IMR-90 (cell line): Measurements from ENCODE around the gene IGF1R. TPM values are rescaled to one million over a fixed set of nuclear protein-coding genes. Genes with fewer than 3 reads are reported as not detected.

Experiments
- ATAC-seq: fragments of 200-7000 bp; cut with Tn5 transposase; 2 replicates; pipeline ENCODE4 v1.9.1; 2020; ENCODE audit warnings: low read depth, mild to moderate bottlenecking, moderate library complexity
- BruUV-seq: library from RNA; stranded (reverse); fragments of 400-500 nt; replicated peaks from 2 replicates; lab custom pipeline; 2021; lab: Mats Ljungman, UMichigan
- CTCF ChIA-PET: fragments of 300-600 bp; formaldehyde crosslinking; extraction: SDS; loops from one replicate; lab custom pipeline; 2021; ENCODE audit warnings: antibody characterized with exemption; lab: Yijun Ruan, JAX
- POLR2A ChIA-PET: fragments of 300-600 bp; sonication (Branson Sonifier 250); formaldehyde crosslinking; loops from one replicate; lab custom pipeline; 2022; ENCODE audit warnings: antibody characterized with exemption; ENCODE audit not compliant: unreplicated experiment; lab: Charles Lee
- DNase-seq: peaks from one replicate; pipeline ENCODE4 v3.0.0; 2013
- H2AFZ ChIP-seq: replicated peaks from 2 replicates; pipeline ENCODE3; 2013; ENCODE audit warnings: low read length, mild to moderate bottlenecking; ENCODE audit not compliant: poor library complexity
- H2AK5ac ChIP-seq: 2 replicates; pipeline ENCODE4 v1.6.1; 2013; ENCODE audit warnings: low read depth, low read length, inconsistent platforms
- H2AK9ac ChIP-seq: replicated peaks from 2 replicates; pipeline ENCODE3; 2013; ENCODE audit warnings: mild to moderate bottlenecking, low read depth, low read length, moderate library complexity; ENCODE audit not compliant: poor library complexity
- H2BK120ac ChIP-seq: 2 replicates; pipeline ENCODE4 v1.6.1; 2013; ENCODE audit warnings: low read depth, low read length, inconsistent platforms
- H2BK15ac ChIP-seq: 3 replicates; pipeline ENCODE4 v1.6.1; 2013; ENCODE audit warnings: low read depth, low read length, inconsistent platforms
- H2BK20ac ChIP-seq: 2 replicates; pipeline ENCODE4 v1.6.1; 2013; ENCODE audit warnings: low read depth, mild to moderate bottlenecking, inconsistent platforms, low read length, moderate library complexity
- H2BK5ac ChIP-seq: 2 replicates; pipeline ENCODE4 v1.6.1; 2013; ENCODE audit warnings: mild to moderate bottlenecking, low read depth, low read length, inconsistent platforms; ENCODE audit not compliant: poor library complexity, severe bottlenecking
- H3K14ac ChIP-seq: replicated peaks from 2 replicates; pipeline ENCODE4 v1.6.1; 2013; ENCODE audit warnings: low read depth, low read length, inconsistent platforms
- H3K18ac ChIP-seq: 2 replicates; pipeline ENCODE4 v1.6.1; 2013; ENCODE audit warnings: low read depth, low read length, control low read depth
- H3K23ac ChIP-seq: 2 replicates; pipeline ENCODE4 v1.6.1; 2013; ENCODE audit warnings: low read depth, low read length, inconsistent platforms
- H3K27ac ChIP-seq: 2 replicates; pipeline ENCODE4 v1.5.1; 2013; ENCODE audit warnings: mild to moderate bottlenecking, control low read depth, low read length; ENCODE audit not compliant: insufficient read depth
- H3K27me3 ChIP-seq: 2 replicates; pipeline ENCODE4 v1.6.1; 2013; ENCODE audit warnings: low read length; ENCODE audit not compliant: control insufficient read depth, insufficient read depth
- H3K36me3 ChIP-seq: 2 replicates; pipeline ENCODE4 v1.6.1; 2013; ENCODE audit warnings: low read length, mixed read lengths; ENCODE audit not compliant: control insufficient read depth, insufficient read depth
- H3K4ac ChIP-seq: 2 replicates; pipeline ENCODE4 v1.6.1; 2013; ENCODE audit warnings: low read depth, low read length, inconsistent platforms
- H3K4me1 ChIP-seq: 2 replicates; pipeline ENCODE4 v1.6.1; 2013; ENCODE audit warnings: low read length, mixed read lengths; ENCODE audit not compliant: control insufficient read depth, insufficient read depth
- H3K4me2 ChIP-seq: 2 replicates; pipeline ENCODE4 v1.6.1; 2013; ENCODE audit warnings: low read depth, mild to moderate bottlenecking, control low read depth, low read length, moderate library complexity
- H3K4me3 ChIP-seq: 2 replicates; pipeline ENCODE4 v1.5.1; 2013; ENCODE audit warnings: low read depth, mild to moderate bottlenecking, control low read depth, low read length, moderate library complexity; ENCODE audit not compliant: insufficient read depth
- H3K56ac ChIP-seq: 2 replicates; pipeline ENCODE4 v1.6.1; 2013; ENCODE audit warnings: low read length, inconsistent platforms; ENCODE audit not compliant: insufficient read depth; ENCODE audit errors: extremely low read depth
- H3K79me1 ChIP-seq, 2 experiments: 2 replicates each; pipeline ENCODE4 v1.6.1; 2013; ENCODE audit warnings: low read length in 2 of 2, inconsistent platforms in 1 of 2, low read depth in 1 of 2
- H3K9ac ChIP-seq: 2 replicates; pipeline ENCODE4 v1.6.1; 2013; ENCODE audit warnings: low read depth, low read length, control low read depth
- H3K9me1 ChIP-seq: 2 replicates; pipeline ENCODE4 v1.6.1; 2013; ENCODE audit warnings: low read length, inconsistent platforms; ENCODE audit not compliant: insufficient read depth
- H3K9me3 ChIP-seq: 2 replicates; pipeline ENCODE4 v1.6.1; 2013; ENCODE audit warnings: low read length; ENCODE audit not compliant: control insufficient read depth, insufficient read depth
- H4K20me1 ChIP-seq: 2 replicates; pipeline ENCODE4 v1.6.1; 2013; ENCODE audit warnings: low read length, inconsistent platforms; ENCODE audit not compliant: insufficient read depth
- H4K5ac ChIP-seq: 2 replicates; pipeline ENCODE4 v1.6.1; 2013; ENCODE audit warnings: mild to moderate bottlenecking, low read depth, low read length, control low read depth
- H4K8ac ChIP-seq, 2 experiments: 2 replicates each; pipeline ENCODE4 v1.6.1; 2013; ENCODE audit warnings: low read depth in 2 of 2, low read length in 2 of 2, control low read depth in 1 of 2, inconsistent platforms in 1 of 2
- H4K91ac ChIP-seq: 2 replicates; pipeline ENCODE4 v1.6.1; 2013; ENCODE audit warnings: low read depth, low read length, inconsistent platforms; ENCODE audit not compliant: insufficient read depth
- CHD1 ChIP-seq: IDR thresholded peaks from 2 replicates; pipeline ENCODE4 v1.6.1; 2012; ENCODE audit warnings: low read depth, low read length, improper control_type of control experiment
- WGBS, 2 experiments: methylation state at CpG; one replicate each; pipeline versions ENCODE4 v1.1.5 to v1.1.7; 2013; ENCODE audit warnings: missing lambda C conversion rate in 2 of 2; ENCODE audit not compliant: insufficient read length in 1 of 2; ENCODE audit errors: extremely low coverage in 2 of 2; 5-methylcytosine and 5-hydroxymethylcytosine counted together
- dilution Hi-C: fragments of 300-500 bp; cut with HindIII; formaldehyde crosslinking; loops from one replicate; pipeline ENCODE4 v1.14.3; 2018; ENCODE audit warnings: low sequenced_read_pairs; ENCODE audit not compliant: unreplicated experiment
- in situ Hi-C: fragments of 300-500 bp; cut with MboI; formaldehyde crosslinking; loops from 3 replicates; pipeline ENCODE4 v1.14.3; 2019; ENCODE audit warnings: low sequenced_read_pairs, inconsistent platforms, mixed read lengths
- intact Hi-C: fragments of 100-400 bp; cut with micrococcal nuclease; formaldehyde crosslinking; loops from 2 replicates; pipeline ENCODE4 v1.10.0; 2022
- polyA plus RNA-seq, 3 experiments: library from polyadenylated mRNA; depleted of rRNA; stranded (reverse); fragments of >200 nt; gene quantifications; 2 replicates each; pipeline ENCODE4 v1.2.3, GENCODE V29; 2012; ENCODE audit warnings: low replicate concordance in 1 of 3
- total RNA-seq: library from RNA; depleted of rRNA; stranded (reverse); fragments of >200 nt; gene quantifications from 2 replicates; pipeline ENCODE4 v1.2.3, GENCODE V29; 2012

The IGF1R gene
- total and polyA plus RNA-seq, 2 of the 4 experiments (the other 2 are of a cell fraction), result 24.0 to 24.9 TPM

DNA sequence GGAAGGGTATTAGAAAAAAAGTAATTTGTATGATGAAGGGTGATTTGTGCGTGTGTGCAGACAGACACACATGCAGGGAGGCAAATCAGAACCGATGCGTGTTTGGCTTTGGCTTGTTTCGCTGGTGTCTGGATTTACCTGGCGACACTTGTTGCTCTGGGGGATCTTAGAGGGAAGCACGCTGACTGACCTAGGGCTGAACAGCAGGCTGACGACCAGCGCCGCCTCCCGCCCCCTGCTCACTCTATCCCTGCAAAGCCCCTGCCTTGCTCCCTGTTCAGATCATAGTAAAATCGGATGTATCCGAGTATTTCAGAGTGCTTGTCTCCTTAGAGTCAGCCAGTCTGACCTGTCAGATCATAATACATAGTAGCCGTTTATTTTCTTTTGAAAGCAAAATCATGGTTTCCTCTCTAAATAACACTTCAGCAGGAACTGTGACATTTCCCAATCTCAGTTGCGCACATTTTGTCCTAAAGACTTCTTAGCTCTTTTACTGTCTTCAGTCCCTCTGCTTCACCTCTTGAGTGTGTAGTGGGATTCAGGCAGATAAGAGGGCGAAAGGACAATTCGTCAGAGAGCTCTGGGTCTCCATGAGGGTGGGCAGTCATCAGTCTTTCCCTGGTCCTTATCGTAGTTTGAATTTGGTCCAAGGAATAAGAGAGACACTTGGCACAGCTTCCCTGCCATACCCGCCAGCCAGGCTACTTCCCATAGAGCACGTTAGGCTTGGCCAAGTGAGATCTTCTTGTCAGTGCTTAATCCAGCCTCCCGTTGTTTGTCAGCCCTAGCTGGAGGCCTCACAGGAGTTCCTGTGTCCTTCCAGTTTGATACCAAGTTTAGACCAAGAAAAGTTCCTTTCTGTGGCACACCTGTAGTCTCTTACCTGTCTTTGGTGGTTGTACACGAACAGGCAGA, 261.9 kb downstream of the IGF1R start:
- dilution Hi-C loops, result no loop called here
- in situ Hi-C loops, result loop anchor here (25.0 kb wide), 1 partner anchor 123 kb away; no protein-coding TSS in a partner anchor

More for the DNA sequence above, 261.9 kb downstream of the IGF1R start:
- Histone ChIP-seq H3K9me3 (no peaks in the 10 kb centered on the region), H3K9me1 (peaks cover 38% of the 10 kb centered on the region), H4K5ac (no peak overlapping the region), H3K14ac (no peak overlapping the region), H3K4me3 (no peak overlapping the region), H2AK9ac (no peak overlapping the region), H2AK5ac (peak overlapping the region; percentile 59; the same call in 1 of the 2 replicates), H3K79me1 (peaks cover 48 to 82% of the 10 kb centered on the region in 2 experiments), H3K56ac (no peak overlapping the region), H4K20me1 (peaks cover 4% of the 10 kb centered on the region; the same call in 1 of the 2 replicates), H4K8ac (0 out of 4 replicates have a peak overlapping the region, but pooled peaks of 1 of the 2 experiments have one; percentile 1), H2BK120ac (peak overlapping the region; percentile 21; the same call in 1 of the 2 replicates), H3K4ac (peak overlapping the region; percentile 15; the same call in 1 of the 2 replicates), H2BK20ac (0 out of 2 replicates have a peak overlapping the region, but pooled peaks have one; percentile 40), H3K27me3 (no peaks in the 10 kb centered on the region), H3K23ac (no peak overlapping the region), H2BK15ac (peak overlapping the region; percentile 38; the same call in 1 of the 3 replicates), H3K9ac (no peak overlapping the region), H2BK5ac (no peak overlapping the region), H3K18ac (no peak overlapping the region), H2AFZ (no peak overlapping the region), H4K91ac (peak overlapping the region; percentile 11; the same call in 1 of the 2 replicates), H3K36me3 (peaks cover 64% of the 10 kb centered on the region), H3K27ac (no peak overlapping the region), H3K4me1 (peaks cover 31% of the 10 kb centered on the region), H3K4me2 (no peak overlapping the region)
- ATAC-seq, result no peak
- BruUV-seq, result no TSS peak
- ChIA-PET CTCF (interaction anchor here (0.6 kb wide), 1 partner anchor 14 kb away, joined by 3 read pairs; no protein-coding TSS in a partner anchor), POLR2A (no interaction called here)
- intact Hi-C loops, result loop anchor here (5.0 kb wide), 1 partner anchor 468 kb away; no protein-coding TSS in a partner anchor
- TF ChIP-seq CHD1, result no peak
- 75 to 100% methylated on average over 1 to 6 of the region's 21 CpGs for WGBS, 2 experiments
- DNase-seq, result no peak
